Jurkat, Clone E6-1 (cell line): ENCODE results near the gene PGS1.

Source experiments
- DNase-seq: peaks from one replicate; pipeline ENCODE4 v3.0.0-alpha.2; 2011; ENCODE audit warnings: low read depth, low spot score
- H3K4me3 ChIP-seq: 2 replicates; pipeline ENCODE4 v1.5.1; 2011; ENCODE audit warnings: mild to moderate bottlenecking, low read length, control low read depth, moderate library complexity

PGS1 gene

GRCh38 chr17:78418326-78419026 lies 40.0 kb downstream of the PGS1 start:
- DNase-seq: no peak
- no peak overlapping the region for H3K4me3 ChIP-seq

- DNase-seq: no peak
- H3K4me3 ChIP-seq: no peak overlapping the region
Observed at GRCh38 chr17:78419970-78420815, 41.7 kb downstream of the PGS1 start.

DNA sequence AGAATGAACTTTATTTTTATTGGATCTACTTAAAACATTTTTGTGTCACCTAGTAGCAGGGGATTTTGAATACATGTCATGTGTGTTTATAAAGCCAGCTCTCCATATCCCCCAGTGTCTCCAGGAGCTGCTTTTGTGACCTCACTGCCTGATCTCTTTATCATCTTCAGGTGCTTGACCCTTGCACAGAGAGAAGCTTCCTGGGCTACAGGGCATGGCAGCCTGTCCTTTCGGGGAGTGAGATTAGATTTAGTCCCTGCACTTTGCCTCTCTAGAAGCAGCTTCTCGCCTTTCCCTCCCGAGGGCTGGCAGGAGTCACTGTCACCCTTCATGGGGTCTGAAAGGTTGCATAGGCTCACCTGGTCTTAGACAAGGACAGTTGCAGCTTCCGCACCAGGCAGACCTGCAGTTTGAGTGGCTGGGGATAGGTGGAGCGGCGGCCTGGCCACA lies 42.7 kb downstream of the PGS1 start:
- no peak overlapping the region for H3K4me3 ChIP-seq
- no peak for DNase-seq

DNA sequence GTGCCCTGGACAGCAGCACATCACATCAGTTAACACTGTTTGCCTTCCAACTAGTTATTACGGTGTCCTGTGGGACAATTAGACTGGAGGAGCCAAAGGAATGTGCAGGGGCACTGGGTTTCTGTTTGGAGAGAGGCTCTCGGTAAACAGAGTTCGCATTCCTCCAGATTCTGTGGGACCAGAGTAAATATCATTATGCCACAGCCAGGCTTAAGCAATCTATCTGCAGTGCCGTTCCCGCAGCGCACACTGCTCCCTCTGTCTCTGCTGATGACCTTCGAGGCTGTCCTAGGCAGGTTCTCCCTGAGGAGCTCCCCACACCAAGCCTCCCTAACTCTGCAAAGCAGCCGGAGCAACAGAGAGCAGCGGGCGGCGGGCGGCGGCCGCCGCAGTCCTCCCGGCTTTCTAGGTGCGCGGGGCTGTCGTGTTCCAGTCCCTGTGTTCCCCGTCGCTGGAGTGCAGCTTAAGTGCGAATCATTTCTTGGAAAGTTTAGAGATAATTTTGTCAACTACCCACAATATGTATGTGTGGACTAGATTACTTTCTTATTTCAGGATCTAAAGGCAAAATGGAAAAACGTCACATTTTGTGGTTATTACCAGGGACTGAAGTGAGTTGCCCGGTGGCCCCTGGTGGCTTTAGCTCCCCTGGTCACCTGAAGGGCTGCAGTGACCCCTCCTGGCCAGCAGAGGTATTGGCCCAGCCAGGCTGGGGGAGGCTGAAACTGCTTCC lies 43.3 kb downstream of the PGS1 start:
- H3K4me3 ChIP-seq: no peak overlapping the region
- peak; percentile 15 for DNase-seq

- no peak for DNase-seq
- H3K4me3 ChIP-seq: no peak overlapping the region
Observed at GRCh38 chr17:78422267-78422605, 43.8 kb downstream of the PGS1 start.

GRCh38 chr17:78422872-78423588 lies 44.6 kb downstream of the PGS1 start:
- H3K4me3 ChIP-seq: no peak overlapping the region
- no peak for DNase-seq

- DNase-seq: no peak
- H3K4me3 ChIP-seq: no peak overlapping the region
Observed at GRCh38 chr17:78423961-78424675, 45.7 kb downstream of the PGS1 start.

GRCh38 chr17:78425429-78425828 lies 47.0 kb downstream of the PGS1 start:
- no peak overlapping the region for H3K4me3 ChIP-seq
- no peak for DNase-seq

DNA sequence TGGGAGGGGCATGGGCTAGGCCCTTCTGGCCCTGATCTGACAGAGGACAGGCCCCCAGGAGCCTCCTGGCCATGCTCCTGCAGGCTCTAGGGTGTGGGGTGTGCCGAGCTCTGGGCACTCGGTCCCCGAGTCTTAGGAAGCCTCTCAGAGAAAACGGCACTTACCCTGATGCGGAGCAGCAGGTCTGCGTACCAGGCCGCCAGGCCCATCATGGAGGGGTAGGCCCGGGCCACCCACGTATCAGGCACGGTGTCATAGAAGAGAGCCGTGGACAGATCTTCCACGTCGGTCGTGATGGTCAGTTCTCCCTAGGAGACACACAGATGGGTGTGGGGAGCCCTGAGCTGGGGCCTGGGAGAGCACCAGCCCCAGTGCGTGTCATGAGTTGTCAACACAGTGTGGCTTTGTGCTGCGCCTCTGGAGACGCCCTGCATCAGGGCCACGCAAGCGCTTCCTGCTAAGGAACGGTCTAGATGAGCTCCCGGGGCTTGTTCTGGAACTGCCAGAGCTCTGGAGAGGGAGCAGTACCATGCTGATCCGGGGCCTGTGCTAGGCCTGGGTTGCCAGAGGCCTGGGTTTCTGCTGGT lies 47.9 kb downstream of the PGS1 start:
- no peak overlapping the region for H3K4me3 ChIP-seq
- no peak for DNase-seq

- no peak for DNase-seq
- H3K4me3 ChIP-seq: no peak overlapping the region
Observed at GRCh38 chr17:78427140-78427539, 48.7 kb downstream of the PGS1 start.

- H3K4me3 ChIP-seq: no peak overlapping the region
- DNase-seq: no peak
Observed at GRCh38 chr17:78428025-78428575, 49.7 kb downstream of the PGS1 start.

- DNase-seq: no peak
- H3K4me3 ChIP-seq: no peak overlapping the region
Observed at GRCh38 chr17:78428836-78429617, 50.6 kb downstream of the PGS1 start.

GRCh38 chr17:78429618-78429995 lies 51.2 kb downstream of the PGS1 start:
- no peak for DNase-seq
- H3K4me3 ChIP-seq: no peak overlapping the region

GRCh38 chr17:78430892-78431691 lies 52.6 kb downstream of the PGS1 start:
- H3K4me3 ChIP-seq: no peak overlapping the region
- DNase-seq: no peak

DNA sequence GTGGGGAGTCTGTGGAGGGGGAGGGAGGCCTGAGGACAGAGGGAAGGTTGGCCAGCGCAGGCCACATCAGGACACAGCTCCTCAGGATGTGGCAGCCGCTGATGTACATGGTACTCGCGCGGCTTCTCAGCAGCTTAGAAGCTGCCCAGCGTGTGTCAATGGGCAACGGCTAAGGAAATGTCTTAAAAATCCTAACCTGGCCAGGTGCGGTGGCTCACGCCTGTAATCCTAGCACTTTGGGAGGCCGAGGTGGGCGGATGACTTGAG lies 53.2 kb downstream of the PGS1 start:
- DNase-seq: no peak
- H3K4me3 ChIP-seq: no peak overlapping the region

- H3K4me3 ChIP-seq: no peak overlapping the region
- no peak for DNase-seq
Observed at GRCh38 chr17:78432226-78433012, 54.0 kb downstream of the PGS1 start.
